Vagina (tissue), 2 donors: ENCODE data around the gene STRA6. TPM values are rescaled to one million over a fixed set of nuclear protein-coding genes. Genes with fewer than 3 reads are reported as not detected.

ENCODE experiments used
- DNase-seq, 2 donors: peaks; one replicate each; pipeline ENCODE4 v3.0.0-alpha.2; 2017; ENCODE audit errors: extremely low spot score in 2 of 2
- H3K27ac ChIP-seq: fragments of 200-600 bp; sonication (generic); one replicate; pipeline ENCODE4 v1.5.1; 2019
- H3K27me3 ChIP-seq: fragments of 200-600 bp; sonication (generic); one replicate; pipeline ENCODE4 v1.5.1; 2019
- H3K36me3 ChIP-seq, 2 donors: fragments of 200-600 bp; sonication (generic); one replicate each; pipeline ENCODE4 v1.5.1; 2017 to 2019
- H3K4me1 ChIP-seq: fragments of 200-600 bp; sonication (generic); one replicate; pipeline ENCODE4 v1.5.1; 2019
- H3K4me3 ChIP-seq, 2 donors: fragments of 200-600 bp; sonication (generic); 1 replicate in 1 of 2; 2 replicates in 1 of 2; pipeline ENCODE4 v1.5.1; 2016 to 2019
- H3K9me3 ChIP-seq: fragments of 200-600 bp; sonication (generic); one replicate; pipeline ENCODE4 v1.5.1; 2019
- POLR2A ChIP-seq, 2 donors: fragments of 450-650 bp; IDR thresholded peaks; one replicate each; pipeline ENCODE4 v1.6.1; 2017; ENCODE audit warnings: antibody characterized with exemption in 2 of 2, mild to moderate bottlenecking in 2 of 2, moderate library complexity in 2 of 2
- POLR2AphosphoS5 ChIP-seq, 2 donors: sonication (generic); formaldehyde crosslinking; IDR thresholded peaks; one replicate each; pipeline ENCODE4 v1.9.0; 2017; ENCODE audit warnings: antibody characterized with exemption in 2 of 2, mild to moderate bottlenecking in 2 of 2, low read depth in 1 of 2; ENCODE audit not compliant: insufficient read depth in 1 of 2
- intact Hi-C: fragments of 100-400 bp; cut with DNase I; formaldehyde crosslinking; loops from one replicate; pipeline ENCODE4 v1.15.1; 2023
- total RNA-seq: library from RNA; depleted of rRNA; stranded (reverse); fragments of >200 nt; gene quantifications from one replicate; pipeline ENCODE4 v1.2.3, GENCODE V29; 2016
- TF ChIP-seq, protein P1 (sequence below), 3 experiments: fragments of 450-650 bp in 2 of 3; fragments of 200-600 bp in 1 of 3; sonication (generic) in 1 of 3; IDR thresholded peaks; one replicate each; pipeline ENCODE4 v1.5.1; 2017 to 2019; ENCODE audit warnings: antibody characterized with exemption in 3 of 3, mild to moderate bottlenecking in 2 of 3, moderate library complexity in 2 of 3

Gene STRA6
- total RNA-seq, 1 donor from 2014 or later, result 0.98 TPM

DNA sequence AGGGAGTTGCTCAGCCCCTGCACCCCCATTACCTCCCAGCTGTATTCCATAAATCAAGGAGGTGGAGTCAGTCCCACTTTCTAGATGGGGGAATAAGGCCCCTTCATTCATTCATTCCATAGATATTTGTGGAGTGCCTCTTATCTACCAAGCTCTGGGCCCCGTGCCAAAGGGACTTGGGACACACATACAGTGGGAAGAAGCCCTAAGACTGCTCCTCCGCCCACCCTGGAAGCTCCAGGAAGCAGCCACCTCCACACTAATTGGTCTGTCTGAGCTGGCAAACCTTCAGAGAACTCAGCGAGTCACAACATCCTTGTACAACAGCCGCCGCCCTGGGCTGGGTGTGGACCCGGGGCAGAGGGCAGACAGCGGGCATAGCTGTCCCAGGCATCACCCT lies 6.4 kb downstream of the STRA6 start:
- Histone ChIP-seq H3K27ac (no peak overlapping the region), H3K4me1 (peaks cover 32% of the 10 kb centered on the region)

DNA sequence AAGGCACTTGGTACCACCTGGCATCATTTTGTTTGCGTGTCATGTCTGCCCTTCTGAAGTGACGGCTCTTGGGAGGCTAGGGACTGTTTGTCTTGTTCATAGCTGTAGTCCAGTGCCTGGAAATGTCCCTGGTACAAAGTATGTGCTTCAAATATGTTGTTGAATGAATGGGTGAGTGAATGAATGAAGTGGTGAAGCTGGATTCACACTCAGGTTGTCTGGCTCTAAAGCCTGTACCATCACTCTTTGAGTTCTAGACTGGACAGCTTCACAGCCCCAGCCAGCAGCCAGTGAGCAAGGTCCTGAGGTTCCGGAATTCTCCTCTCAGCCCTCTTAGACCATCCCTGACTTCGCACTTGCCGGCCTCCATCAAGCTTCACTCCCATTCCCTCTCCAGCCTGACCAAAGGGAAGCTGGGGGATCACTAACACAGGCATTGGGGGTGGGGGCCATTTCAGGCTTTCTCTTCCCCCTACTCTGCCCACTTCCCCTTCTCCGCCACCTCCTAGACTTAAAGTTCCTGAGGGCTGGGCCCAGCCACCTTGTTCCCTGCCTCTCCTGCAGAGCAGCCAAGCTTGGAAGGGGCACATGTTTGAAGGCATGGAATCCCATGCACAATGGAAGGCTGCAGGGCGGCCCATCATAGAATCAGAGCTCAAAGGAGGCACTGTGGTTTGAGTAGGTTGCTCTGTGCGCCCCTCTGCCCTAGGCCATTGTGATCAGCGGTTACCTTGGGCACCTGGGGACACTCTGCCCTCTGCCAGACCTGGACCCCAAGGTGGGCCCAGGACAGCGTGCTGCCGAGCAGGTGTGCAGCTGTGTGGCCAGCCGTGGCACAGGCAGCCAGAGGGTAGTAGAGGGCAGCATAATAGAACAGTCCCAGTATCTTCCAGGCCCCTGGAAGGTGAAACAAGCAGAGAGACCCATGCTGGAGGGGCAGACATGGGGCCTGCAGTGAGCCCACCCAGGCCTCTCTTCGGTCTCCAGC lies 7.7 kb downstream of the STRA6 start:
- no peak for TF ChIP-seq POLR2AphosphoS5 (IDR thresholded peaks at IDR 0.05; ENCODE audit: insufficient read depth in 1 of 2, low read depth in 1 of 2)
- no peak for TF ChIP-seq POLR2A (IDR thresholded peaks at IDR 0.05)
- TF ChIP-seq, protein P1, sequence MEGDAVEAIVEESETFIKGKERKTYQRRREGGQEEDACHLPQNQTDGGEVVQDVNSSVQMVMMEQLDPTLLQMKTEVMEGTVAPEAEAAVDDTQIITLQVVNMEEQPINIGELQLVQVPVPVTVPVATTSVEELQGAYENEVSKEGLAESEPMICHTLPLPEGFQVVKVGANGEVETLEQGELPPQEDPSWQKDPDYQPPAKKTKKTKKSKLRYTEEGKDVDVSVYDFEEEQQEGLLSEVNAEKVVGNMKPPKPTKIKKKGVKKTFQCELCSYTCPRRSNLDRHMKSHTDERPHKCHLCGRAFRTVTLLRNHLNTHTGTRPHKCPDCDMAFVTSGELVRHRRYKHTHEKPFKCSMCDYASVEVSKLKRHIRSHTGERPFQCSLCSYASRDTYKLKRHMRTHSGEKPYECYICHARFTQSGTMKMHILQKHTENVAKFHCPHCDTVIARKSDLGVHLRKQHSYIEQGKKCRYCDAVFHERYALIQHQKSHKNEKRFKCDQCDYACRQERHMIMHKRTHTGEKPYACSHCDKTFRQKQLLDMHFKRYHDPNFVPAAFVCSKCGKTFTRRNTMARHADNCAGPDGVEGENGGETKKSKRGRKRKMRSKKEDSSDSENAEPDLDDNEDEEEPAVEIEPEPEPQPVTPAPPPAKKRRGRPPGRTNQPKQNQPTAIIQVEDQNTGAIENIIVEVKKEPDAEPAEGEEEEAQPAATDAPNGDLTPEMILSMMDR (IDR thresholded peaks at IDR 0.05), result no peak
- Histone ChIP-seq H3K27me3 (no peaks in the 10 kb centered on the region), H3K9me3 (no peaks in the 10 kb centered on the region), H3K4me3 (no peak overlapping the region), H3K27ac (no peak overlapping the region), H3K36me3 (no peaks in the 10 kb centered on the region), H3K4me1 (peaks cover 19% of the 10 kb centered on the region)
- DNase-seq, result no peak
- intact Hi-C loops, result no loop called here

More for the DNA sequence above, 6.4 kb downstream of the STRA6 start:
- intact Hi-C loops, result no loop called here
- Histone ChIP-seq H3K9me3 (no peaks in the 10 kb centered on the region), H3K27me3 (no peaks in the 10 kb centered on the region), H3K36me3 (no peaks in the 10 kb centered on the region), H3K4me3 (no peak overlapping the region)
- no peak for DNase-seq
- TF ChIP-seq POLR2AphosphoS5 (IDR thresholded peaks at IDR 0.05; ENCODE audit: insufficient read depth in 1 of 2, low read depth in 1 of 2), result peak; percentile 33 to 47
- TF ChIP-seq, protein P1 (IDR thresholded peaks at IDR 0.05), result no peak

DNA sequence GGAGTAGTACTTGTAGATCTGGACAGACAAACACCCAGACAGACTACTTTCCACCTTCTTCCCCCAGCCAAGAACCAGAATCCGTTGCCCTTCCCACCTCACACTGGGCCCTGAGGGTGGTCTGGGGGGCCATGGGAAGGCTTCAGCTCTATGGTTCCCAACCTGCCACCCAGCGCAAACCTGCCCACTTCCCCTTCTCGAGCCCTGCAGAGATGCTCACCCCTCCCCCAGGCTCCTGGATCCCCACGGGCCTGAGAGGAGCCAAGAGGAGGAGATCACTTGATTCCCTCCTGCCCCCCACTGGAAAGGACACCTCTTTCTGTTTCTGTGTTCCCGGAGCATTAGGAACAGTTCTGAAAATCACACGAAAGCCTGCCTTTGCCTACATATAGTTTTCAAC lies 8.7 kb downstream of the STRA6 start:
- no peaks in the 10 kb centered on the region for H3K27me3 ChIP-seq
- no peak for DNase-seq
- H3K4me3 ChIP-seq, result no peak overlapping the region
- peaks cover 15% of the 10 kb centered on the region for H3K4me1 ChIP-seq
- no peaks in the 10 kb centered on the region for H3K36me3 ChIP-seq
- no peaks in the 10 kb centered on the region for H3K9me3 ChIP-seq
- no peak overlapping the region for H3K27ac ChIP-seq
- intact Hi-C loops, result no loop called here
- no peak for TF ChIP-seq POLR2AphosphoS5 (IDR thresholded peaks at IDR 0.05; ENCODE audit: insufficient read depth in 1 of 2, low read depth in 1 of 2)
- no peak for TF ChIP-seq POLR2A (IDR thresholded peaks at IDR 0.05)
- TF ChIP-seq, protein P1 (IDR thresholded peaks at IDR 0.05), result no peak

DNA sequence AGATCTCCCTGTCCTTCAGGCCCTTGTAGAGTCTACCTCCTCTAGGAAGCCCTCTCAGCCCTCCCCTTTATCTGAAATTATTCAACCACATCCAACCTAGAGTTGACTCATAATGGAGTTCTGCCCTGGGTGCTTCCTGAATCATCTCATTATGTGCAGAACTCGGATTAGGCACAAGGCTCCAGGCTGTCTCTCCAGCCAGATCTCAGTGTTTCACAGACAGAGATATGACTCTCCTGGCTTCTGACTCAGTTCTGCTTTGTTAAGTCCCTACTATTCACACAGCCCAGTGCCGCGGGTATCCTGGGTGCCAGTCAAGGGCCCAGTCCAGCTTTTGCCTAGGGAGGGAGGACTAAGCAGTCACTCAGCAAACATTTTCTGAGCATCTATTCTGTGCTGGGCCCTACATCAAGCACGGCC lies 9.3 kb downstream of the STRA6 start:
- Histone ChIP-seq H3K4me1 (peaks cover 15% of the 10 kb centered on the region), H3K36me3 (no peaks in the 10 kb centered on the region), H3K27me3 (no peaks in the 10 kb centered on the region), H3K4me3 (no peak overlapping the region), H3K27ac (no peak overlapping the region), H3K9me3 (no peaks in the 10 kb centered on the region)
- TF ChIP-seq, protein P1 (IDR thresholded peaks at IDR 0.05), result no peak
- TF ChIP-seq POLR2AphosphoS5 (IDR thresholded peaks at IDR 0.05; ENCODE audit: insufficient read depth in 1 of 2, low read depth in 1 of 2) (peak in 1 of 2 donors; percentile 12), POLR2A (IDR thresholded peaks at IDR 0.05) (no peak)
- no peak for DNase-seq
- intact Hi-C loops, result no loop called here

DNA sequence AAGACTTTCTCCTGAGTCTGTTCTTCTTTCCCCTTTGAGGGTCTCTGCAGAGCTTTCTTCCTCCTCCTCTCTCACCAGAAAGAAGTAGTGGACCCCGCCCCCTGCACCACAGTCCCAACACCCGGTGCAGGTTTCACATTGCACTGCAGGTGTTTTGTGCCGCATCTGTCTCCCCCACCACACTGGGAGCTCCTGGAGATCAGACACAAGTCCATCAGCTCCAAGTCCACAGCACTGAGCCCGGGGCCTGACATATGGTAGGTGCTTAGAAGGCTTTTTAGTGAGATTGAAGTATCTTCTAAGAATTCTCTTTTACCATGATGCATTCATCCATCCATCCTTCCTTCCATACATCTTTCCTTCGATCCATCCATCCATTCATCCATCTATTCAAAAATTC lies 9.8 kb downstream of the STRA6 start:
- no peaks in the 10 kb centered on the region for H3K27me3 ChIP-seq

More for the DNA sequence above, 9.8 kb downstream of the STRA6 start:
- peaks cover 15% of the 10 kb centered on the region for H3K4me1 ChIP-seq
- DNase-seq, result no peak
- H3K36me3 ChIP-seq, result no peaks in the 10 kb centered on the region
- H3K4me3 ChIP-seq, result no peak overlapping the region
- TF ChIP-seq POLR2AphosphoS5 (IDR thresholded peaks at IDR 0.05; ENCODE audit: insufficient read depth in 1 of 2, low read depth in 1 of 2), result no peak
- TF ChIP-seq, protein P1 (IDR thresholded peaks at IDR 0.05), result no peak
- intact Hi-C loops, result no loop called here
- H3K9me3 ChIP-seq, result no peaks in the 10 kb centered on the region
- no peak overlapping the region for H3K27ac ChIP-seq
